ENCODE results near the gene USP53. TPM values are rescaled to one million over a fixed set of nuclear protein-coding genes. Genes with fewer than 3 reads are reported as not detected.

USP53 gene
- total and polyA plus RNA-seq, 9 of the 15 experiments (the other 6 are each of a cell fraction or from before 2014, with no cell fraction given): 2.9 to 9.6 (median 8.3) TPM

DNA sequence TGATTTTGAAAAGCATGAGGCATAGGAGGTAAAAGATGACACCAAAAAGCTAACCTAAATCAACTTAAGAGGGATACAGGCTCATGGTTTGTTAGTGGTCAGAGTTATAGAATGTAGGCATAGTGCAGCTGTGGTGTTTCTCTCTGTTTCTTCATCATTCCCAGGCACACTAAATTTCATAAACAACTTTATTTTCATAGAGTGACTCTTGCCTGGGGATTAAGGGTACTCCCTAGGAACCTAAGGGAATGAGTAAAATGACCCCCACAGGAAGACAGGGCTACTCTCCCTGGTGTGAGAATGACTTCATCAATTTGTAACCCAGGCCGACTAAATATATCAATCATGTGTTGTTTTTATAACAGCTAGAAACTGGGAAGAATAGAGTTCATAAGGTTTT lies 98.3 kb downstream of the USP53 start:
- ChIA-PET POLR2A (interaction anchor here (0.6 kb wide), 1 partner anchor 19 kb away, joined by 4 read pairs; no protein-coding TSS in a partner anchor), CTCF (ENCODE audit: low intra/inter-chr PET ratio) (no interaction called here)
- TF ChIP-seq, protein P1, sequence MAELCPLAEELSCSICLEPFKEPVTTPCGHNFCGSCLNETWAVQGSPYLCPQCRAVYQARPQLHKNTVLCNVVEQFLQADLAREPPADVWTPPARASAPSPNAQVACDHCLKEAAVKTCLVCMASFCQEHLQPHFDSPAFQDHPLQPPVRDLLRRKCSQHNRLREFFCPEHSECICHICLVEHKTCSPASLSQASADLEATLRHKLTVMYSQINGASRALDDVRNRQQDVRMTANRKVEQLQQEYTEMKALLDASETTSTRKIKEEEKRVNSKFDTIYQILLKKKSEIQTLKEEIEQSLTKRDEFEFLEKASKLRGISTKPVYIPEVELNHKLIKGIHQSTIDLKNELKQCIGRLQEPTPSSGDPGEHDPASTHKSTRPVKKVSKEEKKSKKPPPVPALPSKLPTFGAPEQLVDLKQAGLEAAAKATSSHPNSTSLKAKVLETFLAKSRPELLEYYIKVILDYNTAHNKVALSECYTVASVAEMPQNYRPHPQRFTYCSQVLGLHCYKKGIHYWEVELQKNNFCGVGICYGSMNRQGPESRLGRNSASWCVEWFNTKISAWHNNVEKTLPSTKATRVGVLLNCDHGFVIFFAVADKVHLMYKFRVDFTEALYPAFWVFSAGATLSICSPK (IDR thresholded peaks at IDR 0.05; ENCODE audit: borderline replicate concordance): no peak
- no peak for TF ChIP-seq CTBP1 (IDR thresholded peaks at IDR 0.05; ENCODE audit: borderline replicate concordance)
- TF ChIP-seq, protein P2, sequence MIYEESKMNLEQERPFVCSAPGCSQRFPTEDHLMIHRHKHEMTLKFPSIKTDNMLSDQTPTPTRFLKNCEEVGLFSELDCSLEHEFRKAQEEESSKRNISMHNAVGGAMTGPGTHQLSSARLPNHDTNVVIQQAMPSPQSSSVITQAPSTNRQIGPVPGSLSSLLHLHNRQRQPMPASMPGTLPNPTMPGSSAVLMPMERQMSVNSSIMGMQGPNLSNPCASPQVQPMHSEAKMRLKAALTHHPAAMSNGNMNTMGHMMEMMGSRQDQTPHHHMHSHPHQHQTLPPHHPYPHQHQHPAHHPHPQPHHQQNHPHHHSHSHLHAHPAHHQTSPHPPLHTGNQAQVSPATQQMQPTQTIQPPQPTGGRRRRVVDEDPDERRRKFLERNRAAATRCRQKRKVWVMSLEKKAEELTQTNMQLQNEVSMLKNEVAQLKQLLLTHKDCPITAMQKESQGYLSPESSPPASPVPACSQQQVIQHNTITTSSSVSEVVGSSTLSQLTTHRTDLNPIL (CRISPR knock-in tag; IDR thresholded peaks at IDR 0.05): no peak
- TF ChIP-seq, protein P3, sequence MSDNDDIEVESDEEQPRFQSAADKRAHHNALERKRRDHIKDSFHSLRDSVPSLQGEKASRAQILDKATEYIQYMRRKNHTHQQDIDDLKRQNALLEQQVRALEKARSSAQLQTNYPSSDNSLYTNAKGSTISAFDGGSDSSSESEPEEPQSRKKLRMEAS (CRISPR knock-in tag; IDR thresholded peaks at IDR 0.05): no peak
- TF ChIP-seq PHTF2 (CRISPR knock-in tag; IDR thresholded peaks at IDR 0.05): no peak
- TF ChIP-seq, protein P4, sequence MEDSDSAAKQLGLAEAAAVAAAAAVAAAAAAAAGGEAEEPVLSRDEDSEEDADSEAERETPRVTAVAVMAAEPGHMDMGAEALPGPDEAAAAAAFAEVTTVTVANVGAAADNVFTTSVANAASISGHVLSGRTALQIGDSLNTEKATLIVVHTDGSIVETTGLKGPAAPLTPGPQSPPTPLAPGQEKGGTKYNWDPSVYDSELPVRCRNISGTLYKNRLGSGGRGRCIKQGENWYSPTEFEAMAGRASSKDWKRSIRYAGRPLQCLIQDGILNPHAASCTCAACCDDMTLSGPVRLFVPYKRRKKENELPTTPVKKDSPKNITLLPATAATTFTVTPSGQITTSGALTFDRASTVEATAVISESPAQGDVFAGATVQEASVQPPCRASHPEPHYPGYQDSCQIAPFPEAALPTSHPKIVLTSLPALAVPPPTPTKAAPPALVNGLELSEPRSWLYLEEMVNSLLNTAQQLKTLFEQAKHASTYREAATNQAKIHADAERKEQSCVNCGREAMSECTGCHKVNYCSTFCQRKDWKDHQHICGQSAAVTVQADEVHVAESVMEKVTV (CRISPR knock-in tag; IDR thresholded peaks at IDR 0.05): no peak
- TF ChIP-seq, protein P5, sequence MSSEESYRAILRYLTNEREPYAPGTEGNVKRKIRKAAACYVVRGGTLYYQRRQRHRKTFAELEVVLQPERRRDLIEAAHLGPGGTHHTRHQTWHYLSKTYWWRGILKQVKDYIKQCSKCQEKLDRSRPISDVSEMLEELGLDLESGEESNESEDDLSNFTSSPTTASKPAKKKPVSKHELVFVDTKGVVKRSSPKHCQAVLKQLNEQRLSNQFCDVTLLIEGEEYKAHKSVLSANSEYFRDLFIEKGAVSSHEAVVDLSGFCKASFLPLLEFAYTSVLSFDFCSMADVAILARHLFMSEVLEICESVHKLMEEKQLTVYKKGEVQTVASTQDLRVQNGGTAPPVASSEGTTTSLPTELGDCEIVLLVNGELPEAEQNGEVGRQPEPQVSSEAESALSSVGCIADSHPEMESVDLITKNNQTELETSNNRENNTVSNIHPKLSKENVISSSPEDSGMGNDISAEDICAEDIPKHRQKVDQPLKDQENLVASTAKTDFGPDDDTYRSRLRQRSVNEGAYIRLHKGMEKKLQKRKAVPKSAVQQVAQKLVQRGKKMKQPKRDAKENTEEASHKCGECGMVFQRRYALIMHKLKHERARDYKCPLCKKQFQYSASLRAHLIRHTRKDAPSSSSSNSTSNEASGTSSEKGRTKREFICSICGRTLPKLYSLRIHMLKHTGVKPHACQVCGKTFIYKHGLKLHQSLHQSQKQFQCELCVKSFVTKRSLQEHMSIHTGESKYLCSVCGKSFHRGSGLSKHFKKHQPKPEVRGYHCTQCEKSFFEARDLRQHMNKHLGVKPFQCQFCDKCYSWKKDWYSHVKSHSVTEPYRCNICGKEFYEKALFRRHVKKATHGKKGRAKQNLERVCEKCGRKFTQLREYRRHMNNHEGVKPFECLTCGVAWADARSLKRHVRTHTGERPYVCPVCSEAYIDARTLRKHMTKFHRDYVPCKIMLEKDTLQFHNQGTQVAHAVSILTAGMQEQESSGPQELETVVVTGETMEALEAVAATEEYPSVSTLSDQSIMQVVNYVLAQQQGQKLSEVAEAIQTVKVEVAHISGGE (CRISPR knock-in tag; IDR thresholded peaks at IDR 0.05): no peak
- TF ChIP-seq, protein P6, sequence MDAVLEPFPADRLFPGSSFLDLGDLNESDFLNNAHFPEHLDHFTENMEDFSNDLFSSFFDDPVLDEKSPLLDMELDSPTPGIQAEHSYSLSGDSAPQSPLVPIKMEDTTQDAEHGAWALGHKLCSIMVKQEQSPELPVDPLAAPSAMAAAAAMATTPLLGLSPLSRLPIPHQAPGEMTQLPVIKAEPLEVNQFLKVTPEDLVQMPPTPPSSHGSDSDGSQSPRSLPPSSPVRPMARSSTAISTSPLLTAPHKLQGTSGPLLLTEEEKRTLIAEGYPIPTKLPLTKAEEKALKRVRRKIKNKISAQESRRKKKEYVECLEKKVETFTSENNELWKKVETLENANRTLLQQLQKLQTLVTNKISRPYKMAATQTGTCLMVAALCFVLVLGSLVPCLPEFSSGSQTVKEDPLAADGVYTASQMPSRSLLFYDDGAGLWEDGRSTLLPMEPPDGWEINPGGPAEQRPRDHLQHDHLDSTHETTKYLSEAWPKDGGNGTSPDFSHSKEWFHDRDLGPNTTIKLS (IDR thresholded peaks at IDR 0.05; ENCODE audit: borderline replicate concordance, low read depth): no peak
- DNase-seq (ENCODE audit: extremely low read depth in 1 of 4, low spot score in 3 of 4) (no peak), FAIRE-seq (no peak), ATAC-seq (no peak)
- no peak overlapping the region for H3K4me3 ChIP-seq
- no peaks in the 10 kb centered on the region for H3K9me3 ChIP-seq (replicated peaks; ENCODE audit: control insufficient read depth, insufficient read depth, low read depth, low read length)
- H4K20me1 ChIP-seq (replicated peaks; ENCODE audit: control insufficient read depth, insufficient read depth, low read length): no peaks in the 10 kb centered on the region
- intact Hi-C loops (cut with micrococcal nuclease): no loop called here
- H3K27ac ChIP-seq (ENCODE audit: extremely low read depth, low read depth, low read length): no peak overlapping the region
- no peaks in the 10 kb centered on the region for H3K27me3 ChIP-seq (ENCODE audit: control insufficient read depth in 2 of 2, insufficient read depth in 2 of 2, low read length in 2 of 2)
- no TSS peak for BruUV-seq (replicated peaks)
- WGBS (ENCODE audit: insufficient coverage, low coverage, missing lambda C conversion rate): 0% methylated on average over 1 of the region's 1 CpG
- H3K4me2 ChIP-seq (ENCODE audit: insufficient read depth, low read length): no peak overlapping the region
- no peaks in the 10 kb centered on the region for H3K36me3 ChIP-seq (ENCODE audit: control insufficient read depth, insufficient read depth, low read length)
- H2AFZ ChIP-seq (ENCODE audit: low read depth, low read length): no peak overlapping the region
- no peak overlapping the region for H3K9ac ChIP-seq (ENCODE audit: insufficient read depth in 1 of 2, low read depth in 2 of 2, low read length in 2 of 2)
- no peaks in the 10 kb centered on the region for H3K79me2 ChIP-seq (ENCODE audit: control insufficient read depth, insufficient read depth, low read length)
- H3K4me1 ChIP-seq (replicated peaks in 1 of 2; ENCODE audit: control insufficient read depth in 2 of 2, insufficient read depth in 2 of 2, low read length in 2 of 2): no peaks in the 10 kb centered on the region
- in situ Hi-C loops (cut with MboI): loop anchor here (10.0 kb wide), 1 partner anchor 744 kb away; no protein-coding TSS in a partner anchor
- no peaks in the 10 kb centered on the region for H3K9me1 ChIP-seq (ENCODE audit: control insufficient read depth, insufficient read depth, low read length)
